Neural progenitor cell (in vitro differentiated cells): ENCODE data around the gene MID1.

ENCODE experiments used
- EZH2phosphoT487 ChIP-seq: fragments of 200-600 bp; sonication (generic); IDR thresholded peaks from 2 replicates; pipeline ENCODE4 v1.6.1; 2017; ENCODE audit warnings: antibody characterized with exemption
- TF ChIP-seq, protein P1 (sequence below): fragments of 200-600 bp; sonication (generic); IDR thresholded peaks from 2 replicates; pipeline ENCODE4 v1.5.1; 2017; ENCODE audit warnings: antibody characterized with exemption, mild to moderate bottlenecking

DNA sequence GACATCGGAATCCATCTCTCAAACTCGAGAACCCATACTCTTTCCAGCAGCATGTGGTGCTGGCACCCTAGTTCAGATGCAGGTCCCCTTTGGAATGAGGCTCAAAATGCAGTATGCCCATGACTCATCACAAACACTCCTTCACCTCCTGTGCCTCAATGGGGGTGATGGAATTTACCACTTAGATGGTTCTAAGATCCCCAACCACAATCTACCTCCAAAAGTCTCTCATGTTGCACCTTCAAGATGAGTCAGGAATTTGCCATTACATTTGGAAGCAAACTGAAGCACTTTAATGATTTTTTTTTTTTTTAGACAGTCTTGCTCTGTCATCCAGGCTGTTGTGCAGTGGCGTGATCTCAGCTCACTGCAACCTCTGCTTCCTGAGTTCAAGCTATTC lies 8.5 kb upstream of the MID1 start:
- TF ChIP-seq, protein P1, sequence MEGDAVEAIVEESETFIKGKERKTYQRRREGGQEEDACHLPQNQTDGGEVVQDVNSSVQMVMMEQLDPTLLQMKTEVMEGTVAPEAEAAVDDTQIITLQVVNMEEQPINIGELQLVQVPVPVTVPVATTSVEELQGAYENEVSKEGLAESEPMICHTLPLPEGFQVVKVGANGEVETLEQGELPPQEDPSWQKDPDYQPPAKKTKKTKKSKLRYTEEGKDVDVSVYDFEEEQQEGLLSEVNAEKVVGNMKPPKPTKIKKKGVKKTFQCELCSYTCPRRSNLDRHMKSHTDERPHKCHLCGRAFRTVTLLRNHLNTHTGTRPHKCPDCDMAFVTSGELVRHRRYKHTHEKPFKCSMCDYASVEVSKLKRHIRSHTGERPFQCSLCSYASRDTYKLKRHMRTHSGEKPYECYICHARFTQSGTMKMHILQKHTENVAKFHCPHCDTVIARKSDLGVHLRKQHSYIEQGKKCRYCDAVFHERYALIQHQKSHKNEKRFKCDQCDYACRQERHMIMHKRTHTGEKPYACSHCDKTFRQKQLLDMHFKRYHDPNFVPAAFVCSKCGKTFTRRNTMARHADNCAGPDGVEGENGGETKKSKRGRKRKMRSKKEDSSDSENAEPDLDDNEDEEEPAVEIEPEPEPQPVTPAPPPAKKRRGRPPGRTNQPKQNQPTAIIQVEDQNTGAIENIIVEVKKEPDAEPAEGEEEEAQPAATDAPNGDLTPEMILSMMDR = no peak
- no peak for TF ChIP-seq EZH2phosphoT487
